GM12891 (cell line): ENCODE data around the gene TSPOAP1.

ENCODE experiments used
- PAX5 ChIP-seq: IDR thresholded peaks from 2 replicates; pipeline ENCODE4 v1.6.1; 2011; ENCODE audit warnings: low read length, moderate library complexity, mild to moderate bottlenecking; ENCODE audit not compliant: insufficient read depth, severe bottlenecking
- POLR2A ChIP-seq: IDR thresholded peaks from 2 replicates; pipeline ENCODE4 v1.6.1; 2011; ENCODE audit warnings: low read depth, low read length, control low read depth
- POLR2AphosphoS5 ChIP-seq: IDR thresholded peaks from 2 replicates; pipeline ENCODE4 v1.6.1; 2011; ENCODE audit warnings: low read depth, low read length, control low read depth
- POU2F2 ChIP-seq: IDR thresholded peaks from 2 replicates; pipeline ENCODE4 v1.6.1; 2011; ENCODE audit warnings: low read depth, mild to moderate bottlenecking, control low read depth, low read length, moderate library complexity
- SPI1 ChIP-seq: IDR thresholded peaks from 2 replicates; pipeline ENCODE4 v1.6.1; 2011; ENCODE audit warnings: low read depth, low read length, control low read depth
- TAF1 ChIP-seq: IDR thresholded peaks from 2 replicates; pipeline ENCODE4 v1.6.1; 2011; ENCODE audit warnings: low read depth, low read length, control low read depth

DNA sequence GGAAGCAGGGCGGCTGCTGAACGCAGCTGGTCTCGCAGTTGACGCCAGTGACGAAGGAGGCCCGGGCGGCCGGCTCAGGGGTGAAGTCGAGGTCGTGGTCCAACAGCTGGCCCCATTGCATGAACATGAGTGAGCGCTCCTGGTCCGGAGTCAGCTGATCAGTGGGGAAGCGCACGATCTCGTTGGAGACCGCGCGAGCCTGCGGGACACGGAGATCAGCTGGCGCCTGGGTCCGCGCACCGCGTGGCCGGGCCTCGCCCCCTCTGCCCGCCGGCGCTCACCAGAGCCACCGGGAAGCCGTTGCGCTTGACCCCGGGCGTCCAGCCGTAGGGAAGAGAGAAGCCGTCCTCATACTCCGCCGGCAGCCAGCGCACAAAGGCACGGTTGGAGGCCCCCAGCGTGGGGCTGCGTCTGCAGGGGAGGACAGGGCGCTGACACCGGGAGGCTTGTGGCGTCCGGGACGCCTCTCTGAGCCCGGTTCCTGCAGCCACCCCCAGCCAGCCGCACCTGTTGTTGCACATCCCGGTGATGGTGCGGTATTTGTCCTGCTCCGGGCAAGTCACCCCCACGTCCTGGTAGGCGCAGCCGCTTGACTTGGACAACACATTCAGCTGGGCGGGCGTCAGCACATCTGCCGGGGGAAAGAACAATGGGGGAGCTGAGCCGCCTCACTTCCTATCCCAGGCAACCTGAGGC, 49.4 kb downstream of the TSPOAP1 start:
- TF ChIP-seq POLR2A (no peak), POLR2AphosphoS5 (no peak), SPI1 (no peak), TAF1 (no peak), PAX5 (no peak), POU2F2 (no peak)
